H9 (cell line): ENCODE measurements around the gene TAF15. TPM values are rescaled to one million over a fixed set of nuclear protein-coding genes. Genes with fewer than 3 reads are reported as not detected.

Experiments used
- DNase-seq: peaks from one replicate; pipeline ENCODE4 v3.0.0-alpha.2; 2017
- H2AFZ ChIP-seq: one replicate; pipeline ENCODE4 v1.6.1; 2013; ENCODE audit warnings: mild to moderate bottlenecking, low read length, control low read depth, moderate library complexity
- H2AK5ac ChIP-seq: 2 replicates; pipeline ENCODE4 v1.6.1; 2013; ENCODE audit warnings: low read length, control low read depth, mixed read lengths; ENCODE audit not compliant: insufficient read length
- H2BK120ac ChIP-seq: one replicate; pipeline ENCODE4 v1.6.1; 2013; ENCODE audit warnings: low read depth, mild to moderate bottlenecking, low read length, control low read depth, inconsistent platforms; ENCODE audit not compliant: poor library complexity, severe bottlenecking
- H2BK12ac ChIP-seq: 2 replicates; pipeline ENCODE4 v1.6.1; 2013; ENCODE audit warnings: low read length, control low read depth, mixed read lengths, low read depth; ENCODE audit not compliant: insufficient read length
- H2BK15ac ChIP-seq: 2 replicates; pipeline ENCODE4 v1.6.1; 2013; ENCODE audit warnings: low read depth, low read length, control low read depth
- H2BK20ac ChIP-seq: one replicate; pipeline ENCODE4 v1.6.1; 2013; ENCODE audit warnings: low read depth, mild to moderate bottlenecking, low read length, control low read depth, inconsistent platforms; ENCODE audit not compliant: poor library complexity, severe bottlenecking
- H2BK5ac ChIP-seq: 2 replicates; pipeline ENCODE4 v1.6.1; 2013; ENCODE audit warnings: low read length, control low read depth, mixed read lengths; ENCODE audit not compliant: insufficient read length
- H3K14ac ChIP-seq: 2 replicates; pipeline ENCODE4 v1.6.1; 2013; ENCODE audit warnings: low read length, control low read depth; ENCODE audit not compliant: insufficient read depth
- H3K18ac ChIP-seq: 2 replicates; pipeline ENCODE4 v1.6.1; 2013; ENCODE audit warnings: low read depth, mild to moderate bottlenecking, mixed read lengths, low read length, control low read depth; ENCODE audit not compliant: insufficient read length
- H3K23ac ChIP-seq: 2 replicates; pipeline ENCODE4 v1.6.1; 2013; ENCODE audit warnings: low read length, control low read depth, mixed read lengths, low read depth; ENCODE audit not compliant: insufficient read length
- H3K23me2 ChIP-seq: 2 replicates; pipeline ENCODE4 v1.6.1; 2013; ENCODE audit warnings: low read depth, mild to moderate bottlenecking, mixed read lengths, low read length, control low read depth; ENCODE audit not compliant: insufficient read length, poor library complexity, severe bottlenecking
- H3K27ac ChIP-seq: 2 replicates; pipeline ENCODE4 v1.5.1; 2013; ENCODE audit warnings: low read length, control low read depth, mixed read lengths, low read depth; ENCODE audit not compliant: insufficient read length
- H3K27me3 ChIP-seq: 2 replicates; pipeline ENCODE4 v1.6.1; 2013; ENCODE audit warnings: low read length, control low read depth, inconsistent platforms; ENCODE audit not compliant: insufficient read depth
- H3K4ac ChIP-seq: 2 replicates; pipeline ENCODE4 v1.6.1; 2013; ENCODE audit warnings: low read depth, mild to moderate bottlenecking, control low read depth, inconsistent platforms, low read length, moderate library complexity
- H3K4me1 ChIP-seq: 2 replicates; pipeline ENCODE4 v1.6.1; 2013; ENCODE audit warnings: low read length, control low read depth, inconsistent platforms; ENCODE audit not compliant: insufficient read depth
- H3K4me2 ChIP-seq: 2 replicates; pipeline ENCODE4 v1.6.1; 2013; ENCODE audit warnings: low read length, control low read depth, mixed read lengths; ENCODE audit not compliant: insufficient read length, insufficient read depth
- H3K56ac ChIP-seq: 2 replicates; pipeline ENCODE4 v1.6.1; 2013; ENCODE audit warnings: low read depth, mild to moderate bottlenecking, mixed read lengths, low read length, control low read depth; ENCODE audit not compliant: insufficient read length
- H3K79me1 ChIP-seq: 2 replicates; pipeline ENCODE4 v1.6.1; 2013; ENCODE audit warnings: low read depth, mild to moderate bottlenecking, moderate library complexity, low read length, control low read depth, inconsistent platforms; ENCODE audit not compliant: insufficient read depth, poor library complexity, severe bottlenecking
- H3K79me2 ChIP-seq: 2 replicates; pipeline ENCODE4 v1.6.1; 2013; ENCODE audit warnings: low read length, control low read depth, inconsistent platforms; ENCODE audit not compliant: insufficient read depth
- H3K9ac ChIP-seq: 2 replicates; pipeline ENCODE4 v1.6.1; 2013; ENCODE audit warnings: low read length, control low read depth, mixed read lengths; ENCODE audit not compliant: insufficient read length; ENCODE audit errors: extremely low read depth
- H3K9me3 ChIP-seq: one replicate; pipeline ENCODE4 v1.6.1; 2013; ENCODE audit warnings: low read depth, low read length, inconsistent platforms; ENCODE audit not compliant: control insufficient read depth
- H3T11ph ChIP-seq: one replicate; pipeline ENCODE4 v1.6.1; 2013; ENCODE audit warnings: mild to moderate bottlenecking, low read length, control low read depth, inconsistent platforms
- H4K20me1 ChIP-seq: one replicate; pipeline ENCODE4 v1.6.1; 2013; ENCODE audit not compliant: control insufficient read depth, insufficient read length, insufficient read depth
- H4K5ac ChIP-seq: 2 replicates; pipeline ENCODE4 v1.6.1; 2013; ENCODE audit warnings: low read depth, mild to moderate bottlenecking, mixed read lengths, low read length, control low read depth; ENCODE audit not compliant: insufficient read length
- H4K8ac ChIP-seq: replicated peaks from 2 replicates; pipeline ENCODE4 v1.6.1; 2013; ENCODE audit warnings: low read length, control low read depth, mixed read lengths, low read depth; ENCODE audit not compliant: insufficient read length
- H4K91ac ChIP-seq: 2 replicates; pipeline ENCODE4 v1.6.1; 2013; ENCODE audit warnings: low read depth, mild to moderate bottlenecking, moderate library complexity, mixed read lengths, low read length, control low read depth; ENCODE audit not compliant: insufficient read length
- H3K27ac Mint-ChIP-seq, 3 experiments: 2 replicates in 2 of 3; 3 replicates in 1 of 3; pipeline ENCODE4 v1.8.0; 2020 to 2021; ENCODE audit warnings: mixed read lengths in 3 of 3, mild to moderate bottlenecking in 1 of 3, moderate library complexity in 1 of 3
- H3K27me3 Mint-ChIP-seq: 2 replicates; pipeline ENCODE4 v1.8.0; 2021; ENCODE audit warnings: low read depth, mild to moderate bottlenecking, moderate library complexity, mixed read lengths
- H3K36me3 Mint-ChIP-seq, 3 experiments: 2 replicates in 2 of 3; 3 replicates in 1 of 3; pipeline ENCODE4 v1.8.0; 2020 to 2021; ENCODE audit warnings: low read depth in 3 of 3, mixed read lengths in 3 of 3; ENCODE audit not compliant: insufficient read depth in 1 of 3
- H3K4me1 Mint-ChIP-seq, 2 experiments: 2 replicates each; pipeline ENCODE4 v1.8.0; 2020; ENCODE audit warnings: mixed read lengths in 2 of 2
- H3K4me3 Mint-ChIP-seq, 2 experiments: 2 replicates in 1 of 2; 3 replicates in 1 of 2; pipeline ENCODE4 v1.8.0; 2020 to 2021; ENCODE audit warnings: mild to moderate bottlenecking in 2 of 2, mixed read lengths in 2 of 2, moderate library complexity in 1 of 2
- H3K9me3 Mint-ChIP-seq, 2 experiments: 2 replicates in 1 of 2; 3 replicates in 1 of 2; pipeline ENCODE4 v1.8.0; 2020; ENCODE audit warnings: mild to moderate bottlenecking in 2 of 2, mixed read lengths in 2 of 2, moderate library complexity in 1 of 2
- total RNA-seq: library from RNA; stranded (reverse); gene quantifications from 2 replicates; pipeline ENCODE4 v1.2.1, GENCODE V29; 2021
- TF ChIP-seq, protein P1 (sequence below): fragments of 200-600 bp; sonication (generic); conservative IDR thresholded peaks from 3 replicates; pipeline ENCODE4 v1.8.0; 2021; ENCODE audit warnings: antibody characterized with exemption, mild to moderate bottlenecking

TAF15 gene
- total RNA-seq, 1 experiment from 2014 or later = 304 TPM

GRCh38 chr17:35799942-35800341, 9.3 kb upstream of the TAF15 start:
- no peaks in the 10 kb centered on the region for H3K4me1 ChIP-seq
- H3K23me2 ChIP-seq = peaks cover 3% of the 10 kb centered on the region
- DNase-seq = no peak
- no peak overlapping the region for H2BK5ac ChIP-seq
- H2AFZ ChIP-seq = no peak overlapping the region
- no peaks in the 10 kb centered on the region for H3K36me3 Mint-ChIP-seq
- H2BK15ac ChIP-seq = no peak overlapping the region
- H4K20me1 ChIP-seq = no peaks in the 10 kb centered on the region
- no peak overlapping the region for H2BK20ac ChIP-seq
- peaks cover 57% of the 10 kb centered on the region for H3K27me3 Mint-ChIP-seq
- H2BK12ac ChIP-seq = no peak overlapping the region
- H3K18ac ChIP-seq = no peak overlapping the region
- no peak overlapping the region for H4K8ac ChIP-seq
- no peaks in the 10 kb centered on the region for H3K9me3 Mint-ChIP-seq
- no peak overlapping the region for H3K4me2 ChIP-seq
- H3T11ph ChIP-seq = no peak overlapping the region
- H2AK5ac ChIP-seq = no peak overlapping the region
- H3K79me2 ChIP-seq = no peaks in the 10 kb centered on the region
- H2BK120ac ChIP-seq = no peak overlapping the region
- no peak overlapping the region for H3K27ac ChIP-seq
- peaks cover 19% of the 10 kb centered on the region; the same call in 1 of the 2 replicates for H3K27me3 ChIP-seq
- no peak overlapping the region for H3K27ac Mint-ChIP-seq
- no peaks in the 10 kb centered on the region for H3K79me1 ChIP-seq
- H3K56ac ChIP-seq = no peak overlapping the region
- TF ChIP-seq, protein P1, sequence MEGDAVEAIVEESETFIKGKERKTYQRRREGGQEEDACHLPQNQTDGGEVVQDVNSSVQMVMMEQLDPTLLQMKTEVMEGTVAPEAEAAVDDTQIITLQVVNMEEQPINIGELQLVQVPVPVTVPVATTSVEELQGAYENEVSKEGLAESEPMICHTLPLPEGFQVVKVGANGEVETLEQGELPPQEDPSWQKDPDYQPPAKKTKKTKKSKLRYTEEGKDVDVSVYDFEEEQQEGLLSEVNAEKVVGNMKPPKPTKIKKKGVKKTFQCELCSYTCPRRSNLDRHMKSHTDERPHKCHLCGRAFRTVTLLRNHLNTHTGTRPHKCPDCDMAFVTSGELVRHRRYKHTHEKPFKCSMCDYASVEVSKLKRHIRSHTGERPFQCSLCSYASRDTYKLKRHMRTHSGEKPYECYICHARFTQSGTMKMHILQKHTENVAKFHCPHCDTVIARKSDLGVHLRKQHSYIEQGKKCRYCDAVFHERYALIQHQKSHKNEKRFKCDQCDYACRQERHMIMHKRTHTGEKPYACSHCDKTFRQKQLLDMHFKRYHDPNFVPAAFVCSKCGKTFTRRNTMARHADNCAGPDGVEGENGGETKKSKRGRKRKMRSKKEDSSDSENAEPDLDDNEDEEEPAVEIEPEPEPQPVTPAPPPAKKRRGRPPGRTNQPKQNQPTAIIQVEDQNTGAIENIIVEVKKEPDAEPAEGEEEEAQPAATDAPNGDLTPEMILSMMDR = no peak
- H3K9me3 ChIP-seq = no peaks in the 10 kb centered on the region
- H3K9ac ChIP-seq = no peak overlapping the region
- no peak overlapping the region for H3K4me3 Mint-ChIP-seq
- H3K23ac ChIP-seq = no peak overlapping the region
- no peak overlapping the region for H3K14ac ChIP-seq
- no peak overlapping the region for H4K5ac ChIP-seq
- no peak overlapping the region for H3K4ac ChIP-seq
- H3K4me1 Mint-ChIP-seq = peaks cover 2 to 3% of the 10 kb centered on the region in 2 experiments; a peak in 3 of 4 replicates
- no peak overlapping the region for H4K91ac ChIP-seq
